Spinal cord (tissue), 10 donors: ENCODE measurements around the gene IHH. TPM values are rescaled to one million over a fixed set of nuclear protein-coding genes. Genes with fewer than 3 reads are reported as not detected.

Experiments
- DNase-seq, 6 donors: peaks; one replicate each; pipeline versions ENCODE4 v3.0.0 to v3.0.0-alpha.2; 2013 to 2015; ENCODE audit warnings: low spot score in 6 of 6, low read depth in 4 of 6
- H3K27ac ChIP-seq: one replicate; pipeline ENCODE4 v1.5.1; 2013; ENCODE audit warnings: low read depth, low read length, control low read depth
- H3K27me3 ChIP-seq: one replicate; pipeline ENCODE4 v1.6.1; 2013; ENCODE audit warnings: low read length; ENCODE audit not compliant: control insufficient read depth, insufficient read depth
- H3K36me3 ChIP-seq: one replicate; pipeline ENCODE4 v1.6.1; 2013; ENCODE audit warnings: low read length; ENCODE audit not compliant: control insufficient read depth, insufficient read depth
- H3K4me1 ChIP-seq: one replicate; pipeline ENCODE4 v1.6.1; 2013; ENCODE audit warnings: low read length; ENCODE audit not compliant: control insufficient read depth, insufficient read depth
- H3K4me3 ChIP-seq: one replicate; pipeline ENCODE4 v1.5.1; 2013; ENCODE audit warnings: low read depth, low read length, control low read depth
- H3K9me3 ChIP-seq: one replicate; pipeline ENCODE4 v1.6.1; 2013; ENCODE audit warnings: low read length; ENCODE audit not compliant: control insufficient read depth, insufficient read depth
- WGBS: methylation state at CpG from one replicate; pipeline ENCODE4 v1.1.5; 2013; ENCODE audit warnings: missing lambda C conversion rate; ENCODE audit not compliant: insufficient coverage; 5-methylcytosine and 5-hydroxymethylcytosine counted together
- polyA plus RNA-seq, 2 donors: library from polyadenylated mRNA; unstranded; fragments of 120-200 nt; gene quantifications; one replicate each; pipeline ENCODE4 v1.2.1, GENCODE V29; 2013; ENCODE audit not compliant: insufficient read length in 2 of 2
- total RNA-seq, 2 donors: library from RNA; depleted of rRNA in 1 of 2; stranded (reverse); fragments of 120-200 nt in 1 of 2; fragments of >200 nt in 1 of 2; gene quantifications; one replicate each; pipeline versions ENCODE4 v1.2.3 to v1.2.4, GENCODE V29; 2013 to 2014
- donor health status: healthy.

The IHH gene
- total and polyA plus RNA-seq, 4 donors: 0.28 to 0.59 (median 0.34) TPM

DNA sequence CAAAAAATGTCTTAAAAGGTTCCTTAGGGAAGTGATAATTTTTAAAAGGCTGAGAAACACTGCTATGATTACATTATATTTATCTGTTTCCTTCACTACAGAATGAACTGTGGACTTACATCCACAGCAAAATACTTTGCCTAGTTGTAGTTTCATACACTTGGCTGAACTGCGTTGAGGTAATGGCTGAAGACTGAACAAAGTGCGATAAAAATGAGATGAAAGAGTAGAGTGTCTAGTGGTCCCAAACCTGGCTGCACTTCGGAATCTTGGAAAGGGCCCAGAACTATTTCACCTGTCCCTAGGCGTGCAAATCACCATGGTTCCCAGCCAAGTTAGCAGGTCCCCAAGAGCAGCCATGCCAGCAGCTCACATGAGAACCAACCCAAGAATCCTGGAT, 18.2 kb upstream of the IHH start:
- Histone ChIP-seq H3K27me3 (no peaks in the 10 kb centered on the region), H3K9me3 (no peaks in the 10 kb centered on the region), H3K36me3 (no peaks in the 10 kb centered on the region), H3K4me3 (no peak overlapping the region), H3K4me1 (no peaks in the 10 kb centered on the region), H3K27ac (no peak overlapping the region)
- DNase-seq: no peak
- WGBS: 100% methylated on average over 4 of the region's 4 CpGs

DNA sequence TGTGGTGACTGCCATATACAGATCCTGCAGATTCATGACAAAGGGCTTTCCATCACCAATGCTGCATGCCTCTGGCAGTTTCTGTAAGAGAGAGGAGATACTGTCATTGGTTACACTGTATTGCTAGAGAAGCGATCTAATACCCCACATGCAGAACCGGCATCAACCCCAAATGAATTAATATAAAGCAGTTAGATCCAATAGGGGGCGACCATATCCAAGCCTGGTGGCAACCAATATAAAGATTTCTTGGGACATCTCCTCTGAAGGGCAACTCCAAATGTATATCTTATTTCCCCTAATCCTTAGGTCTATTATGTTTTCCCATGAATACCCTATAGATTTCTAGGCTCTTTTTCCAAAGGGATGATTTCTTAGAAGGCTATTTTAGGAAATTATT, 17.4 kb upstream of the IHH start:
- Histone ChIP-seq H3K27me3 (no peaks in the 10 kb centered on the region), H3K4me1 (peaks cover 5% of the 10 kb centered on the region), H3K36me3 (peaks cover 3% of the 10 kb centered on the region), H3K27ac (no peak overlapping the region), H3K9me3 (no peaks in the 10 kb centered on the region), H3K4me3 (no peak overlapping the region)
- no peak for DNase-seq
- no CpG with 5 or more reads among the region's 3 CpGs for whole genome bisulfite sequencing

DNA sequence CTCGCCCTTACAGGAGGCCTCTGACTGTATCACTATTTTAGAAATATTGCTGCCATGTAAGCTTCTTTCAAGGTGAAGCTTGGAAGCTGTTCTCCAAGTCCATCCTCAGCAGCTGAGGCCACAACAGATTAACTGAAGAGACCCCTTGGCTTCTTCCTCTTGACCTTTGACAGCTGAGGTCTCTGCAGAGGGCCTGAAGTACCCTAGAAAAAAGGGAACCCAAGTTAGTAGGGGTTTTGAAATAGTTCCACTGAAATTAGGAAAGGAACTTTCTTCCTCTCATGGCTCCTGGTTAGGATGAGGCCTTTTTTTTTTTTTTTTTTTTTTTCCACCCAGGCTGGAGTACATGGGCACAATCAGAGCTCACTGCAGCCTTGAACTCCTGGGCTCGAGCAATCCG, 15.5 kb upstream of the IHH start:
- no peaks in the 10 kb centered on the region for H3K27me3 ChIP-seq
- H3K4me1 ChIP-seq: peaks cover 5% of the 10 kb centered on the region
- peaks cover 3% of the 10 kb centered on the region for H3K36me3 ChIP-seq
- H3K27ac ChIP-seq: no peak overlapping the region
- no peak overlapping the region for H3K4me3 ChIP-seq
- DNase-seq: no peak
- 93% methylated on average over 3 of the region's 3 CpGs for WGBS
- H3K9me3 ChIP-seq: no peaks in the 10 kb centered on the region

DNA sequence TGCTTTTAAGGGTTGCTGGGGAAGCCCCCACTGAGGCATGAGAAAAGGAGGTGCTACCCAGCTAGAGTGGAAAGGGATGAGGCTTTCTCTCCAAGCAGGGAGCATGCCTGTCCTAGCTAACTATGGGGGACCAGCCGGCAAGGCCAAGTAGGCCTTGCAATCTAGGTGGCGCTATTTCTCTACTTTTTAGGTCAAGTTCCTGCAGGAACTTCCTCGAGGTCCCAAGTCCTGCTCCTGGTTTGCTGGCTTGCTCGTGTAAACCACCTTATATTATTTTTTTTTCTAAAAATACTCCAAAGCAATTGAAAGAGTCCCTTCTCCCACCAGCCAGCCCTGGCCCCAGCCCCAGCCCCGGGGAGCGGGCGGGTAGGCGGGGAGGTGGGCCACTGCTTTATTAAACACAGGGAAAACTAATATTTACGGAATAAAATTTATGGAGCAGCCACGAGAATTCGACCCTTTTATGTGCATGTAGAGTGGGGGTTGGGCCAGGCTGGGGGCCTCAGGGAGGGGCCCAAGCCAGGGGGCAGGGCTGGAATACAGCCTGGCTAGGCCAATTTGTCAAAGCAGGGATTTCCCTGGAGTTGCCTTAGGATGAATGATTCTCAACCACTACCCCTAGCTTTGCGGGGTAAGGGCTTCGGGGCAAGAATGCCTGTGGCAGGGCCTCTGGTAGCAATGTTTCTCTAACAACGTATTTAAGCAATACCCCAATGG, 12.8 kb upstream of the IHH start:
- no peak overlapping the region for H3K4me3 ChIP-seq
- DNase-seq: peak in 3 of 6 donors; percentile 15 to 63 (median 60)
- H3K9me3 ChIP-seq: no peaks in the 10 kb centered on the region
- peaks cover 5% of the 10 kb centered on the region for H3K4me1 ChIP-seq
- no peak overlapping the region for H3K27ac ChIP-seq
- peaks cover 3% of the 10 kb centered on the region for H3K36me3 ChIP-seq
- 21% methylated on average over 11 of the region's 14 CpGs for WGBS
- no peaks in the 10 kb centered on the region for H3K27me3 ChIP-seq

DNA sequence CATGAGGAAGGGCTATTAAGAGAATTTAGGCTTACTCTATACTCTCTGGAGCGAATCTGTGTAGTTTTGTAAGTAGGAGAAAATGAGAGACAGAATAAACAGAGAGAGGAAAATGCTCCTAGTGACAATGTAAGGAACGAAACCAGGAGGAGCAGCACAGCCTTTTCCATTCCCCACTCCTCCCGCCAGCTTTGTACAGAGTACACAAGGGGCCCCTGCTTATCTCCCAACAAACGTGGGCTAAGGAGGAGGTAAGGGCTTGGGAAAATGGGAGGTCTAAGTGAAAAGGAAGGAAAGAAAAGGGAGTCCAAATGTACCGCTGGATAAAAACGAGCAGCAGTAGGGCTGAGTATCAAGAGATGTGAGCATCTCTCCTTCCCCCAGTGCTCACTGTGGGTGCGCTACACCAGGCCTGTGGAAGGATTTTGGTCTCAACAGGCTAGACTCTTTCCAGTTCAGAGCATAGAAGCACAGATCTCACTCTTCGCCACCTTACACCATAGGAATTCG, 12.1 kb upstream of the IHH start:
- H3K4me1 ChIP-seq: peaks cover 5% of the 10 kb centered on the region
- no peak overlapping the region for H3K4me3 ChIP-seq
- DNase-seq: no peak
- peaks cover 3% of the 10 kb centered on the region for H3K36me3 ChIP-seq
- H3K9me3 ChIP-seq: no peaks in the 10 kb centered on the region
- no peaks in the 10 kb centered on the region for H3K27me3 ChIP-seq
- H3K27ac ChIP-seq: no peak overlapping the region
- WGBS: 88% methylated on average over 4 of the region's 9 CpGs

DNA sequence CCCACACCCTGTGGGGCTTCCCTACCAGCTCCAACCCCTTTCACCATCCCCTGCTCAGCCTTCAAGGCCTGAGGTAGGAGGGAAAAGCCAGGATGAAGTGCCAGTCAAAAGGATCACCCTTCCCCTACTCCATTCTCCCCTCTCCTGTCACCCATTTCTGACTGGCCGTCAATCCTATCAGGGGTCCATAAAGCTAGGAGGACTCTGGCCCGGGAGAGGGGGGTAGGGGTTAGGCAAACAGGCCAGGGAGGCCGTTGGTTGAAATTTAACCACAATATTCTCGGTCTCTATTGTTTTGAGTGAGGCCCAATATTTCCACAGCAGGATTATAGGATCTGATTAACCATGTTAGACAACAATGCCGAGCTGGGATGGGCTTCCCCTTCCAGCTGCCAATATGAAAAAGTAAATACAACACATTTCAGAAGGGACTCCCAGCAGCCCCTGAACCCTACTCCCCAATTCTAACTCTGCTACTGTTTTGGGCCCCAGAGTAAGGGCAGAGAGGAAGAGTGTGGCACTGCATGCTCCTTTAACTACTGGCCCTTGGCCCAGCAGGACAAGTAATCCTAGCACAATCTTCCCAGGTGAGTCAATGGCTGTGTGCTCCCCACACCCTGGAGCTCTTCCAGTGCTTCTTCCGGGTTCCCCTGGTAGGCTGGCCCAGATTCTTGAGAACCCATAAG, 10.6 kb upstream of the IHH start:
- Histone ChIP-seq H3K27me3 (no peaks in the 10 kb centered on the region), H3K9me3 (no peaks in the 10 kb centered on the region), H3K4me3 (no peak overlapping the region), H3K27ac (no peak overlapping the region), H3K4me1 (peaks cover 5% of the 10 kb centered on the region), H3K36me3 (peaks cover 3% of the 10 kb centered on the region)
- WGBS: 75% methylated on average over 2 of the region's 6 CpGs
- DNase-seq: no peak

DNA sequence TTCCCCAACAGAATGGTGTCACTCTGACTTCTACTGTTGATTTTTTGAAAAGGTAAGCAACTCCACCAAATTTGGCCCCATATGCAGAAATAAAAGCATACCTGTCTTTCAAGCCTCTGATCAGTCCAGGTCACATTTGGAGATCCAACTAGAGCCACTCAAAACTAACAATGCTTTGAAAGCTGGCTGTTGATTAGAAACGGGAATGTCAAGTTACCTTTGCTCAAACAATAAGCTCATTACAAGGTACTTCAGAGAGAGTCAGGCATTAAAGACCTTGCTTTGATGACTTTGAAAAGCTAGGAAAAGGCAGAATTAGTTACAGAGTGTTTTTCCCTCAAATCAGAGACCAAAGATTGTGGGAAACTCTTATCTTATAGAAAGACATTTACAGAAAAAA, 4.8 kb upstream of the IHH start:
- Histone ChIP-seq H3K4me1 (peaks cover 4% of the 10 kb centered on the region), H3K9me3 (no peaks in the 10 kb centered on the region), H3K27ac (no peak overlapping the region), H3K27me3 (peaks cover 31% of the 10 kb centered on the region), H3K36me3 (no peaks in the 10 kb centered on the region), H3K4me3 (no peak overlapping the region)
- DNase-seq: no peak
- no CpG with 5 or more reads among the region's 1 CpG for WGBS

DNA sequence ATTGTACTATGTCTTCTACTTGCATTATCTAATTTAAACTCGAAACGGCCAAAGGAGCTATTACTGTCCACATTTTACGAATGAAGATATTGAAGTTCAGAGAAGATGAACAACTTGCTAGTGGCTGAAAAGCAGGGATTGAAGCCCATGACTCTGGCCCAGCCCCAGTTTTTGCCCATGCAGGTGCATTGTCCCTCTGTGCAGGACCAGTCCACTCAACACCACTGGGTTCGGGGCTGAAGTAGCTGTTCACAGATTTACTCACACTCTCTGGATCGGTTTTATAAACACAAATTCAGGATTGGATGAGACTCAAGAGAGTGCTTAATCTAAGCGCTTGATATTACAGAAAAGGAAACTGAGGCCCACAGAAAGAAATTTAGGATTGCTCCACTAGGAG, 1.4 kb upstream of the IHH start:
- Histone ChIP-seq H3K9me3 (no peaks in the 10 kb centered on the region), H3K4me1 (peaks cover 37% of the 10 kb centered on the region), H3K4me3 (no peak overlapping the region), H3K27ac (no peak overlapping the region), H3K36me3 (no peaks in the 10 kb centered on the region), H3K27me3 (peaks cover 64% of the 10 kb centered on the region)
- WGBS: 71% methylated on average over 2 of the region's 6 CpGs
- DNase-seq: no peak

DNA sequence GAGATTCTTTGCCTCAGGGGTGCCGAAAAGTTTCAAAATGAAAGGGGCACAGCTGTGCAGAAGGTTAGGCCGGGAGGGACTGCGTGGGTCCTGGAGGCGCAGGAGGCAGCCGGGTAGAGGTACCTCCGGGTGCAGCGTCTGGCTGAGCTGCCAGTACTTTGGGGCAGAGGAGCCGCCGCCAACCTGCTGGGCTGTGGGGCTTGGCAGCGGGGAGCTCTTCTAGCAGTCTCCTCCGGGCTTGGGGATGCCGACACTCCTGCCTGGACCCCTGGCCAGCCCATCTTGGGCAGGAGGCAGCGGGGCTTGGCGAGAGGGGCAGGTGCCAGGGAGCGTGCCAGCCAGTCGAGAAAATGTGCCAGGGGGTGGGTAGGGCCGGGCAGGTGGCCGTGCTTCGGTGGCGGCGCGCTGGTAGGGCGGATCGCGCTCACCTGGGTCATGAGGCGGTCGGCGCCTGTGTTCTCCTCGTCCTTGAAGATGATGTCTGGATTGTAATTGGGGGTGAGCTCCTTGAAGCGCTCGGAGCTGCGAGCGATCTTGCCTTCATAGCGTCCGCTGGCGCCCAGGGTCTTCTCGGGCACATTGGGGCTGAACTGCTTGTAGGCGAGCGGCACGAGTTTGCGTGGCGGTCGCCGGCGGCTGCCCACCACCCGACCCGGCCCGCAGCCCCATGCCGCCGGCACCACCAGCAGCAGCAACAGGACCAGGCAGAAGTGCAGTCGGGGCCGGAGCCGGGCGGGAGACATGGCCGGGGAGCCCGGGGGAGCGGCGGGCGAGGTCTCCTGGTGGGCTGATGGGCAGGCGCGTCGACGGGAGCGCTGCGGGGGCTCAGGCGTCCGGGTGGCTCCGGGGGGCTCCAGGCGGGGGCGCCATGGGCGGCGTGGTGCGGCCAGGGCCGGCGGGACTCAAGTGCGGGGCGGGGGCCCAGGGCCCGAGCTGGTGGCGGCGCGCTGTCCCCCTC, 717 bp downstream of the IHH start:
- Histone ChIP-seq H3K27me3 (peaks cover 85% of the 10 kb centered on the region), H3K4me3 (no peak overlapping the region), H3K36me3 (peaks cover 5% of the 10 kb centered on the region), H3K4me1 (peaks cover 40% of the 10 kb centered on the region), H3K27ac (no peak overlapping the region), H3K9me3 (no peaks in the 10 kb centered on the region)
- WGBS: 2% methylated on average over 81 of the region's 81 CpGs
- DNase-seq: no peak
